Esophagus muscularis mucosa (tissue), 4 donors: ENCODE measurements around the gene COL16A1.

Experiments
- EP300 ChIP-seq: sonication (generic); formaldehyde crosslinking; IDR thresholded peaks from one replicate; pipeline ENCODE4 v1.6.1; 2017; ENCODE audit warnings: antibody characterized with exemption
- POLR2A ChIP-seq: fragments of 450-650 bp; IDR thresholded peaks from one replicate; pipeline ENCODE4 v1.6.1; 2017; ENCODE audit warnings: antibody characterized with exemption, moderate library complexity, mild to moderate bottlenecking, low read depth
- TF ChIP-seq, protein P1 (sequence below), 3 experiments: fragments of 200-600 bp in 2 of 3; fragments of 450-650 bp in 1 of 3; sonication (generic) in 2 of 3; IDR thresholded peaks; one replicate each; pipeline ENCODE4 v1.5.1; 2017 to 2019; ENCODE audit warnings: antibody characterized with exemption in 3 of 3, mild to moderate bottlenecking in 2 of 3, moderate library complexity in 1 of 3

DNA sequence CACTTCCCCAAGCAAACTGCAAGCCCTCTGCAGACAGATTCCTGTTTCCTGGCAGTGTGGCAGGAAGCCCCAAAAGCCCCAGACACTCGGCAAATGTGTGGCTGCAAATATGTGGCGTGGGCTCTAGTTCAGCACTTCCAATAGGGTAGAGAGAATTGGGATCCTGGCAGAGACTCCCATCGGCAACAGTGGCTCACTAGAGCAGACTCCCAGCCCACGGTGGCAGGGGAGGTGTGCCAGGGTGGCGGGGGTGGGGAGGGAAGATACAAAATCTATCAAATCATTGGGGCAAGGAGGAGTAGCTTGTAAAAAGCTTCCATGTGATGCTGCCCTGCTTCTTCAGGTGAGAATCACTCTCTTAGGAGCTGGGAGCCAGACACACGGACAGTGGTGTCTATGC, 25.9 kb downstream of the COL16A1 start:
- TF ChIP-seq, protein P1, sequence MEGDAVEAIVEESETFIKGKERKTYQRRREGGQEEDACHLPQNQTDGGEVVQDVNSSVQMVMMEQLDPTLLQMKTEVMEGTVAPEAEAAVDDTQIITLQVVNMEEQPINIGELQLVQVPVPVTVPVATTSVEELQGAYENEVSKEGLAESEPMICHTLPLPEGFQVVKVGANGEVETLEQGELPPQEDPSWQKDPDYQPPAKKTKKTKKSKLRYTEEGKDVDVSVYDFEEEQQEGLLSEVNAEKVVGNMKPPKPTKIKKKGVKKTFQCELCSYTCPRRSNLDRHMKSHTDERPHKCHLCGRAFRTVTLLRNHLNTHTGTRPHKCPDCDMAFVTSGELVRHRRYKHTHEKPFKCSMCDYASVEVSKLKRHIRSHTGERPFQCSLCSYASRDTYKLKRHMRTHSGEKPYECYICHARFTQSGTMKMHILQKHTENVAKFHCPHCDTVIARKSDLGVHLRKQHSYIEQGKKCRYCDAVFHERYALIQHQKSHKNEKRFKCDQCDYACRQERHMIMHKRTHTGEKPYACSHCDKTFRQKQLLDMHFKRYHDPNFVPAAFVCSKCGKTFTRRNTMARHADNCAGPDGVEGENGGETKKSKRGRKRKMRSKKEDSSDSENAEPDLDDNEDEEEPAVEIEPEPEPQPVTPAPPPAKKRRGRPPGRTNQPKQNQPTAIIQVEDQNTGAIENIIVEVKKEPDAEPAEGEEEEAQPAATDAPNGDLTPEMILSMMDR (IDR thresholded peaks at IDR 0.05): no peak
- TF ChIP-seq EP300: no peak
- TF ChIP-seq POLR2A: no peak
